ENCODE measurements around the gene FIGN.

The FIGN gene

GRCh38 chr2:163736433-163737189 lies 803 bp upstream of the FIGN start:
- no peak for DNase-seq (ENCODE audit: low spot score)

- DNase-seq (ENCODE audit: low spot score): no peak
These were observed 725 bp downstream of the FIGN start for GRCh38 chr2:163734881-163735684.

- no peak for DNase-seq (ENCODE audit: low spot score)
These were observed 1.4 kb downstream of the FIGN start for GRCh38 chr2:163734401-163734800.

- DNase-seq (ENCODE audit: low spot score): no peak
These were observed 1.9 kb downstream of the FIGN start for GRCh38 chr2:163733956-163734355.

GRCh38 chr2:163733301-163733938 lies 2.4 kb downstream of the FIGN start:
- DNase-seq (ENCODE audit: low spot score): no peak

- no peak for DNase-seq (ENCODE audit: low spot score)
These were observed 3.1 kb downstream of the FIGN start for GRCh38 chr2:163732727-163733126.

- no peak for DNase-seq (ENCODE audit: low spot score)
These were observed 4.1 kb downstream of the FIGN start for GRCh38 chr2:163731735-163732134.

GRCh38 chr2:163730556-163730955 lies 5.3 kb downstream of the FIGN start:
- DNase-seq (ENCODE audit: low spot score): no peak

- no peak for DNase-seq (ENCODE audit: low spot score)
These were observed 6.1 kb downstream of the FIGN start for GRCh38 chr2:163729636-163730273.

GRCh38 chr2:163723881-163724280 lies 11.9 kb downstream of the FIGN start:
- no peak for DNase-seq (ENCODE audit: low spot score)

GRCh38 chr2:163723348-163723747 lies 12.5 kb downstream of the FIGN start:
- no peak for DNase-seq (ENCODE audit: low spot score)

GRCh38 chr2:163719331-163719730 lies 16.5 kb downstream of the FIGN start:
- no peak for DNase-seq (ENCODE audit: low spot score)

- no peak for DNase-seq (ENCODE audit: low spot score)
These were observed 17.7 kb downstream of the FIGN start for GRCh38 chr2:163717993-163718680.

- no peak for DNase-seq (ENCODE audit: low spot score)
These were observed 18.3 kb downstream of the FIGN start for GRCh38 chr2:163717515-163717914.

- DNase-seq (ENCODE audit: low spot score): no peak
These were observed 19.7 kb downstream of the FIGN start for GRCh38 chr2:163716101-163716500.

- no peak for DNase-seq (ENCODE audit: low spot score)
These were observed 20.1 kb downstream of the FIGN start for GRCh38 chr2:163715668-163716067.

- no peak for DNase-seq (ENCODE audit: low spot score)
These were observed 20.6 kb downstream of the FIGN start for GRCh38 chr2:163715199-163715598.

GRCh38 chr2:163713534-163714311 lies 22.1 kb downstream of the FIGN start:
- no peak for DNase-seq (ENCODE audit: low spot score)

GRCh38 chr2:163711699-163712098 lies 24.1 kb downstream of the FIGN start:
- no peak for DNase-seq (ENCODE audit: low spot score)

GRCh38 chr2:163711258-163711657 lies 24.6 kb downstream of the FIGN start:
- no peak for DNase-seq (ENCODE audit: low spot score)

- DNase-seq (ENCODE audit: low spot score): no peak
These were observed 26.5 kb downstream of the FIGN start for GRCh38 chr2:163709270-163709669.

All from left forelimb (tissue), 1 donor.